RWPE1 (cell line): ENCODE results near the gene KRT7.

ENCODE experiments used
- CTCF ChIA-PET: fragments of 350-600 bp; sonication (Branson Sonifier 250); formaldehyde crosslinking; extraction: SDS; loops from one replicate; lab custom pipeline; 2021; lab: Yijun Ruan, JAX
- POLR2A ChIA-PET: fragments of 400-600 bp; formaldehyde crosslinking; extraction: SDS; loops from one replicate; lab custom pipeline; 2020; ENCODE audit warnings: antibody characterized with exemption; ENCODE audit not compliant: low non-redundant PET; lab: Yijun Ruan, JAX
- DNase-seq: peaks from one replicate; pipeline ENCODE4 v3.0.0; 2012; ENCODE audit warnings: low spot score
- H3K27ac ChIP-seq: fragments of 450-650 bp; 2 replicates; pipeline ENCODE4 v1.5.1; 2017
- TF ChIP-seq, protein P1 (sequence below): fragments of 450-650 bp; conservative IDR thresholded peaks from 2 replicates; pipeline ENCODE4 v1.5.1; 2017; ENCODE audit warnings: low read depth, mild to moderate bottlenecking

Gene KRT7

DNA sequence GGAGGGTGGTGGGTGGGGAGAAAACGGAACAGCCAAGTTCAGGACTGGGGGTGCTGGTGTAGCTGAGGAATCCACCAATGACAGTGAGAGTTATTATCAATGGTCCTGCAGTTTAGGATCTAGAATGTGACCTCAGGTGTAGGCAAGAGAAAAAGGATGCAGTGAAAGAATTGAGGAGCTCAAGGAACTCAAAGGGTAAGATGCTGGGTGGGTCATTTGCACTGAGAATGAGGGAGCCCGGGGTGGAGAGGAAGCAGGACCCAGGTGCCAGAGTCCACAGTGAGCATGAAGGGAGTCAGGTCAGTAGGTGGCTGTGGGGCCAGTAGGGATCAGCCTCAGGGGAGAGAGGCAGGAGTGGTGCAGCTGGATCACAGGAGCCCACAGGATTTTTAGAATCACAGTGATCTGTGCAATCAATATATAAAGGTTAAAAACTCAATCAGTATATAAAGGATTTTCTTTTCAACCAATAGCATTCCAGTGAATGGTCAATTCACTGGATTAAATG lies 3.2 kb upstream of the KRT7 start:
- TF ChIP-seq, protein P1, sequence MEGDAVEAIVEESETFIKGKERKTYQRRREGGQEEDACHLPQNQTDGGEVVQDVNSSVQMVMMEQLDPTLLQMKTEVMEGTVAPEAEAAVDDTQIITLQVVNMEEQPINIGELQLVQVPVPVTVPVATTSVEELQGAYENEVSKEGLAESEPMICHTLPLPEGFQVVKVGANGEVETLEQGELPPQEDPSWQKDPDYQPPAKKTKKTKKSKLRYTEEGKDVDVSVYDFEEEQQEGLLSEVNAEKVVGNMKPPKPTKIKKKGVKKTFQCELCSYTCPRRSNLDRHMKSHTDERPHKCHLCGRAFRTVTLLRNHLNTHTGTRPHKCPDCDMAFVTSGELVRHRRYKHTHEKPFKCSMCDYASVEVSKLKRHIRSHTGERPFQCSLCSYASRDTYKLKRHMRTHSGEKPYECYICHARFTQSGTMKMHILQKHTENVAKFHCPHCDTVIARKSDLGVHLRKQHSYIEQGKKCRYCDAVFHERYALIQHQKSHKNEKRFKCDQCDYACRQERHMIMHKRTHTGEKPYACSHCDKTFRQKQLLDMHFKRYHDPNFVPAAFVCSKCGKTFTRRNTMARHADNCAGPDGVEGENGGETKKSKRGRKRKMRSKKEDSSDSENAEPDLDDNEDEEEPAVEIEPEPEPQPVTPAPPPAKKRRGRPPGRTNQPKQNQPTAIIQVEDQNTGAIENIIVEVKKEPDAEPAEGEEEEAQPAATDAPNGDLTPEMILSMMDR: no peak
- H3K27ac ChIP-seq: peak overlapping the region; percentile 100
- ChIA-PET CTCF (interaction anchor here (0.7 to 1.1 kb wide), 2 partner anchors 22 to 90 kb away, joined by 3 read pairs; no protein-coding TSS in a partner anchor), POLR2A (no interaction called here)
- no peak for DNase-seq

DNA sequence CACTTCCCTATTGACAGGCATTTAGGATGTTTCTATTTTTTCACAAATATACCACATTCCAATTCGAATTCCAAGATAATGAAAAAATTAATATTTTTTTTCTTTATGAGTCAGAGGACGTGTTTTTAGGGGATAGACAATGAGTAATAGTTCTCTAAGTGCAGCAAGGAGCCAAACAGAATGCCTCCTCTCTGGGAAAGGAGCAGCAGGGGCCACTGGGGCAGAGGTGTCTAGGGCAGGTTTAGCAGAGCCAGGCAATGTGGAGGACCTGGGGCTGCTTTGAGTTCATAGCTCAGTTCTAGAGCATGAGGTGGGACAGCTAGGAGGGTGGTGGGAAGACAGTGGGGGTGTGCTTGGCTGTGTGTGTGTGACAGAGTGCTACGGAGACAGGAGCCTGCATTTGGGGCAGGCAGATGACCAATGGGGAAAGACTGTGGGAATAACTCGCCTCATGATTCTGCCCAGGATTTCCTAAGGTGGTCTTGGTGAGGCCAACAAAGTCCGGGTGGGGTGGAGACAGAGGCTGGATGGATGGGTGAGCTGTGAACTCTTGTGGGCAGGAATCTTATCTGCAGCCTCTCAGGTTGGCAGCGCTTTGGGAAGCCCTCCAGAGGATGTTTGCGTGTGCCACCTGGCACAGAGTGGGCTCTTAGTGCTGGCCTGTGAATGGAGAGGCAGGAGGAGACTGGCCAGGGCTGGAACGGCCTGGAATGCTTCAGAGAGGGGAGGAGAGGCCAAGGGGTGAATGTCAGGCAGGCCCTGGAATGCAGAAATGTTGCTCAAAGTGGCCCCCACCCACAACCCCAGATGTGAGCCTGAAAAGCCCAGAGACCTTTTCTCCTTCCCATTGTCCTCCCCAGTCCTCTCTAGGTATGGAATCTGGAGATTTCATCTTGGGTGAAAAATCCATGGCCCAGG lies 2.4 kb upstream of the KRT7 start:
- H3K27ac ChIP-seq: peak overlapping the region; percentile 100
- POLR2A ChIA-PET: no interaction called here
- peak; percentile 88 for DNase-seq
- TF ChIP-seq, protein P1: no peak
- CTCF ChIA-PET: interaction anchor here (0.7 to 1.1 kb wide), 3 partner anchors 23 to 89 kb away, joined by 3 read pairs; no protein-coding TSS in a partner anchor

DNA sequence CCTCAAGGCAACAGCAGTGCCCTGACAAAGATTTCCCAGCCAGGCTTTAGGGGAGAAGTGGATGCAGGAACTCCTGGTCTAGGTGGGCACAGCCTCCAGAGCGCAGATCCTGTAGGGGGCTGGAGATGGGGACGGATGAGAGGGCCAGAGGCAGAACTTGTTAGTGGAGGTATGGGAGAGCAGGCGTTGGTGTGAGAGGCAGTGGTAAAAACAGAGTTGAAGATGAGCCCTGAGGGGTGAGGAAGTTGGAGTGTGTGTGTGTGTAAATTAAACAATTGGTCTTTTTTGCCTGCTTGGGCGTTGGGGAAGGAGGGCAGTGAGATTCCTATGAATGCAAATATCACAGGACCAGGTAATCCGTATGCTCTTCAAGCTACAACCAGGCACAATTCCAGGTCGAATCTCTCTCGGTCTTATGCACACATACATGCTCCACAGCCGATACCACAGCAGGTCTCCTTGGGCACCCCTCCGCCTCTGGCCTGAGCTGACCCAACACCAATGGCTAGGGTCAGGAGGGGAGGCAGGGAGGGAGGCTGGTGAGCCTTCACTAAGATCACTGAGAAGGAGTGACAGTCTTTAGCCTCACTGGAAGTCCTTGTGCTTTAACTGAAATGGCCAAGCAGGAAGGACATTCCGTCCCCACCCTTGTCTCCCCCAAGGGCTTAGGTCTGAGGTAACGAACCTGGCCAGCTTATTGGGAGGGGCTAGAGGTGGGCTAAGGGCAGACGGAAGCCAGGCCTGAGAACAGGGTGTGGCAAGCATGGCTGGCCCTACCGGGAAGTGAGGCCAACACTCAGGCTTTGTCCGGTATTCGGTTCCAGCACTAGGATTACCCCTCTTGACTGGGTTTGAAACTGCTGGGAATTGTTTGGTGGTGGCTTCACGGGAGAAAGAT lies 1.5 kb upstream of the KRT7 start:
- peak overlapping the region; percentile 100 for H3K27ac ChIP-seq
- POLR2A ChIA-PET: interaction anchor here (0.8 kb wide), 1 partner anchor 15 kb away, joined by 3 read pairs; no protein-coding TSS in a partner anchor
- TF ChIP-seq, protein P1: no peak
- CTCF ChIA-PET: interaction anchor here (0.6 to 1.0 kb wide), 4 partner anchors 9 to 50 kb away, joined by 3 to 5 read pairs (median 4); no protein-coding TSS in a partner anchor
- no peak for DNase-seq

DNA sequence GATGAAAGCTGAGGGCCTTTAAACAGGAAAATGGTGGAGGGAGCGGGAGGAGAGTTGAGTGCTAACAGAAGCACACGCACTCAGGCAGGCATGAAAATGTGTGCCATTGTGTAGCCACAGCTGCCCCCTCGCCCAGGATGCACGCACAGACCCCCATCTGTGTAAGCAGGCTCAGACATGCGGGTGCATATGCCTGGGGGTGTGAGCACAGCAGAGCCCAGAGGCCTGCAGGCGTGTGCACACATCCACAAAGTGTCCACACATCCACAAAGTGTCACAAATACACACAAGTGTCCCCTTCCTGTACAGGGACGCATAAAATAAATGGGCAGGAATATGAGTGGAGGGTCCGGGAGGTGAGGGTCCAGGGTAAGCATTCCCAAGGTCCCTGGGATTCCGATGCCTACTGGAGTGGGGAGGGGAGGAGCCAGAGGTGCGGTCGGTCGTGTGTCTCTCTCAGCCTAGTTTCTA lies 805 bp upstream of the KRT7 start:
- peak; percentile 51 for DNase-seq
- peak overlapping the region; percentile 100 for H3K27ac ChIP-seq
- POLR2A ChIA-PET: interaction anchor here (0.8 to 1.4 kb wide), 2 partner anchors 16 to 84 kb away, joined by 3 to 6 read pairs; no protein-coding TSS in a partner anchor
- TF ChIP-seq, protein P1: no peak
- CTCF ChIA-PET: interaction anchor here (0.6 to 1.2 kb wide), 4 partner anchors 10 to 43 kb away, joined by 4 to 5 read pairs (median 4); no protein-coding TSS in a partner anchor

DNA sequence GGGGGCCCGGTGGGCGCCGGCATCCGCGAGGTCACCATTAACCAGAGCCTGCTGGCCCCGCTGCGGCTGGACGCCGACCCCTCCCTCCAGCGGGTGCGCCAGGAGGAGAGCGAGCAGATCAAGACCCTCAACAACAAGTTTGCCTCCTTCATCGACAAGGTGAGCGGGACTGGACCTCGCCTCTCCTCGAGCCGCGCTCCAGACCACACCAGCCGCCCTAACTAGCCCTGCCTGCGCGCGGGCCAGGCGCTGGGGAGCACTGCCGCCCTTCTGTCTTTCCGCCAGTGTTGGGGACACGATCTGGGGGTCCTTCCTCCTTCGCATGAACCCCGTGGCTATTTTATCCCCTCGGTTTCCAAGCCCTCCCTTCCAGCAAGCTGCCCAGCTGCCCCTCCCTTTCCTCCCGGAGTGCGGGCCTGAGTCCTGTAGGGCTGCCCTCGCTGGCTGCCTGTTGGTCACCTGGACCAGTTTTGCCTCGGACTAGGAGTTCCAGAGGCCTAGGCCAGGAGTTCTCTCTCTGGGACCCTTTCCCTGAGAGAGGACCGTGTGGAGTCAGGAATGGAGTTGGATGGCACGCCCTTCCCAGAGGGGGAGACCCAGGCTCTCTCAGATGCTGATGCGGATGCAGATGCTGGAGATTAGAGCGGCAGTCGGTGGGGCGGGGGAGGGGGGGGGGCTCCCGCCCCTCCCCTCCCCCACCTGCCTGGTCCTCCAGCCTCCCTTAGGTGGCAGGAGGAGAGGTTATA lies 592 bp downstream of the KRT7 start:
- DNase-seq: peak; percentile 30
- CTCF ChIA-PET: interaction anchor here (0.6 to 1.2 kb wide), 6 partner anchors 9 to 76 kb away, joined by 3 to 5 read pairs (median 3); no protein-coding TSS in a partner anchor
- H3K27ac ChIP-seq: peak overlapping the region; percentile 100
- TF ChIP-seq, protein P1: no peak
- POLR2A ChIA-PET: interaction anchor here (1.0 to 1.4 kb wide), 2 partner anchors 85 to 87 kb away, joined by 3 to 6 read pairs; no protein-coding TSS in a partner anchor
